ENCODE data around the gene RNF112. TPM values are rescaled to one million over a fixed set of nuclear protein-coding genes. Genes with fewer than 3 reads are reported as not detected.

RNF112 gene
- total and polyA plus RNA-seq, 10 donors = 1.3 to 7.6 (median 2.5) TPM

- Histone ChIP-seq H3K36me3 (peaks cover 4 to 73% (median 50%) of the 10 kb centered on the region in 6 donors), H3K4me1 (peaks cover 8 to 99% (median 58%) of the 10 kb centered on the region in 6 donors), H3K4me3 (no peak overlapping the region), H3K27ac (peak overlapping the region in 5 of 8 donors; percentile 67 to 83 (median 77)), H3K27me3 (replicated peaks in 1 of 7) (peaks cover 0 to 9% (median 0%) of the 10 kb centered on the region in 7 donors), H3K9me3 (no peaks in the 10 kb centered on the region)
- DNase-seq = peak; percentile 59
- WGBS, 5 donors = 85 to 90% (median 88%) methylated on average over 5 to 6 of the region's 6 CpGs
- intact Hi-C loops (cut with DNase I; ENCODE audit: low total_unique reads) = no loop called here
- TF ChIP-seq CTCF (IDR thresholded peaks at IDR 0.05 in 8 of 11, conservative IDR thresholded peaks at IDR 0.05 in 3 of 11) (no peak), POLR2AphosphoS5 (IDR thresholded peaks at IDR 0.05) (no peak), POLR2A (IDR thresholded peaks at IDR 0.05) (no peak)
Measured at GRCh38 chr17:19383681-19384470, 27.2 kb upstream of the RNF112 start.

- H3K36me3 ChIP-seq = peaks cover 4 to 64% (median 47%) of the 10 kb centered on the region in 6 donors
- TF ChIP-seq POLR2A (IDR thresholded peaks at IDR 0.05) = no peak
- peak; percentile 75 to 80 (median 77) for TF ChIP-seq POLR2AphosphoS5 (IDR thresholded peaks at IDR 0.05)
- no peak for TF ChIP-seq CTCF (IDR thresholded peaks at IDR 0.05 in 8 of 11, conservative IDR thresholded peaks at IDR 0.05 in 3 of 11)
- peak; percentile 77 for DNase-seq
- H3K4me3 ChIP-seq = no peak overlapping the region
- intact Hi-C loops (cut with DNase I; ENCODE audit: low total_unique reads) = no loop called here
- H3K27me3 ChIP-seq (replicated peaks in 1 of 7) = peaks cover 0 to 9% (median 0%) of the 10 kb centered on the region in 7 donors
- peak overlapping the region in 7 of 8 donors; percentile 19 to 83 (median 73) for H3K27ac ChIP-seq
- peaks cover 3 to 98% (median 48%) of the 10 kb centered on the region in 6 donors for H3K4me1 ChIP-seq
- 42 to 62% (median 44%) methylated on average over 10 to 16 of the region's 16 CpGs for WGBS, 5 donors
- no peaks in the 10 kb centered on the region for H3K9me3 ChIP-seq
Measured at GRCh38 chr17:19384723-19385391, 26.2 kb upstream of the RNF112 start.

GRCh38 chr17:19385521-19385983, 25.5 kb upstream of the RNF112 start:
- intact Hi-C loops (cut with DNase I; ENCODE audit: low total_unique reads) = no loop called here
- Histone ChIP-seq H3K9me3 (no peaks in the 10 kb centered on the region), H3K27ac (peak overlapping the region in 7 of 8 donors; percentile 64 to 83 (median 73)), H3K4me1 (peaks cover 3 to 91% (median 44%) of the 10 kb centered on the region in 6 donors), H3K4me3 (no peak overlapping the region), H3K36me3 (peaks cover 4 to 57% (median 41%) of the 10 kb centered on the region in 6 donors), H3K27me3 (replicated peaks in 1 of 7) (peaks cover 0 to 9% (median 0%) of the 10 kb centered on the region in 7 donors)
- no peak for TF ChIP-seq POLR2AphosphoS5 (IDR thresholded peaks at IDR 0.05)
- TF ChIP-seq POLR2A (IDR thresholded peaks at IDR 0.05) = no peak
- no peak for TF ChIP-seq CTCF (IDR thresholded peaks at IDR 0.05 in 8 of 11, conservative IDR thresholded peaks at IDR 0.05 in 3 of 11)
- DNase-seq = peak; percentile 52
- 79 to 91% (median 84%) methylated on average over 9 of the region's 9 CpGs for WGBS, 5 donors
